ENCODE results near the gene FUT8. TPM values are rescaled to one million over a fixed set of nuclear protein-coding genes. Genes with fewer than 3 reads are reported as not detected.

FUT8 gene
- polyA plus RNA-seq, 5 donors = 24.8 to 36.6 (median 31.0) TPM

- no peak for DNase-seq
Measured at GRCh38 chr14:65491274-65491673, 78.7 kb downstream of the FUT8 start.

GRCh38 chr14:65492266-65492665 is 79.7 kb downstream of the FUT8 start:
- no peak for DNase-seq

GRCh38 chr14:65495196-65495595 is 82.7 kb downstream of the FUT8 start:
- DNase-seq = no peak

GRCh38 chr14:65496178-65496993 is 83.9 kb downstream of the FUT8 start:
- DNase-seq = no peak

- no peak for DNase-seq
Measured at GRCh38 chr14:65499138-65499537, 86.6 kb downstream of the FUT8 start.

- no peak for DNase-seq
Measured at GRCh38 chr14:65500075-65500474, 87.5 kb downstream of the FUT8 start.

GRCh38 chr14:65501328-65501727 is 88.8 kb downstream of the FUT8 start:
- no peak for DNase-seq

GRCh38 chr14:65502676-65503124 is 90.2 kb downstream of the FUT8 start:
- no peak for DNase-seq

GRCh38 chr14:65503771-65504170 is 91.2 kb downstream of the FUT8 start:
- DNase-seq = no peak

- DNase-seq = no peak
Measured at GRCh38 chr14:65506801-65507200, 94.3 kb downstream of the FUT8 start.

- no peak for DNase-seq
Measured at GRCh38 chr14:65509842-65510241, 97.3 kb downstream of the FUT8 start.

GRCh38 chr14:65513671-65514070 is 101.1 kb downstream of the FUT8 start:
- DNase-seq = no peak

- DNase-seq = no peak
Measured at GRCh38 chr14:65517635-65518542, 105.4 kb downstream of the FUT8 start.

- DNase-seq = no peak
Measured at GRCh38 chr14:65528069-65528468, 115.5 kb downstream of the FUT8 start.

- DNase-seq = no peak
Measured at GRCh38 chr14:65531148-65531547, 118.6 kb downstream of the FUT8 start.

- DNase-seq = no peak
Measured at GRCh38 chr14:65533736-65534404, 121.3 kb downstream of the FUT8 start.

GRCh38 chr14:65536781-65537423 is 124.4 kb downstream of the FUT8 start:
- no peak for DNase-seq

- no peak for DNase-seq
Measured at GRCh38 chr14:65548878-65549277, 136.3 kb downstream of the FUT8 start.

- DNase-seq = no peak
Measured at GRCh38 chr14:65549429-65549828, 136.9 kb downstream of the FUT8 start.

GRCh38 chr14:65550779-65551643 is 138.5 kb downstream of the FUT8 start:
- no peak for DNase-seq

- no peak for DNase-seq
Measured at GRCh38 chr14:65552724-65553123, 140.2 kb downstream of the FUT8 start.
